Smooth muscle cell (in vitro differentiated cells): ENCODE measurements around the gene TES. TPM values are rescaled to one million over a fixed set of nuclear protein-coding genes. Genes with fewer than 3 reads are reported as not detected.
"Not testable (repeated sequence)": the region's sequence is repeated elsewhere in the genome, so short reads cannot be mapped to it uniquely, and the experiment has no call there.

ENCODE experiments used
- DNase-seq: peaks from one replicate; lab custom pipeline; 2025; ENCODE audit not compliant: unreplicated experiment; lab: John Stamatoyannopoulos, UW
- H2AFZ ChIP-seq: fragments of 200-600 bp; sonication (generic); 2 replicates; pipeline ENCODE4 v1.6.0; 2016; ENCODE audit warnings: antibody characterized with exemption, low read depth, mild to moderate bottlenecking
- H3F3A ChIP-seq: fragments of 200-600 bp; sonication (generic); 2 replicates; pipeline ENCODE4 v1.6.0; 2017; ENCODE audit warnings: antibody characterized with exemption, low read depth
- H3K27ac ChIP-seq: fragments of 200-600 bp; sonication (generic); 2 replicates; pipeline ENCODE4 v1.5.1; 2016; ENCODE audit warnings: low read depth, mild to moderate bottlenecking
- H3K27me3 ChIP-seq: fragments of 200-600 bp; sonication (generic); 2 replicates; pipeline ENCODE4 v1.6.1; 2016; ENCODE audit warnings: low read depth, mild to moderate bottlenecking
- H3K36me3 ChIP-seq: fragments of 200-600 bp; sonication (generic); 2 replicates; pipeline ENCODE4 v1.5.1; 2016; ENCODE audit warnings: low read depth
- H3K4me1 ChIP-seq: fragments of 200-600 bp; sonication (generic); 2 replicates; pipeline ENCODE4 v1.5.1; 2016; ENCODE audit warnings: low read depth
- H3K4me2 ChIP-seq: fragments of 200-600 bp; sonication (generic); 2 replicates; pipeline ENCODE4 v1.6.0; 2016; ENCODE audit warnings: mild to moderate bottlenecking
- H3K4me3 ChIP-seq: fragments of 200-600 bp; sonication (generic); 2 replicates; pipeline ENCODE4 v1.5.1; 2016; ENCODE audit warnings: mild to moderate bottlenecking
- H3K79me2 ChIP-seq: fragments of 200-600 bp; sonication (generic); 2 replicates; pipeline ENCODE4 v1.6.0; 2016; ENCODE audit warnings: low read depth, mild to moderate bottlenecking
- H3K9ac ChIP-seq: fragments of 200-600 bp; sonication (generic); 2 replicates; pipeline ENCODE4 v1.6.0; 2016; ENCODE audit warnings: low read depth
- H3K9me3 ChIP-seq: fragments of 200-600 bp; sonication (generic); replicated peaks from 2 replicates; pipeline ENCODE4 v1.5.1; 2016; ENCODE audit warnings: low read depth
- H4K20me1 ChIP-seq: fragments of 200-600 bp; sonication (generic); 2 replicates; pipeline ENCODE4 v1.6.0; 2016; ENCODE audit warnings: low read depth
- CTCF ChIP-seq: fragments of 200-600 bp; sonication (generic); IDR thresholded peaks from 2 replicates; pipeline ENCODE4 v1.5.1; 2017; ENCODE audit warnings: borderline replicate concordance, mild to moderate bottlenecking, antibody characterized with exemption; ENCODE audit not compliant: insufficient read depth, poor library complexity, severe bottlenecking
- WGBS: methylation state at CpG from one replicate; pipeline ENCODE4 v1.1.7; 2016; ENCODE audit warnings: low lambda C conversion rate; 5-methylcytosine and 5-hydroxymethylcytosine counted together
- polyA plus RNA-seq: library from polyadenylated mRNA; unstranded; fragments of >200 nt; fragmentation: Nextera tagmentation; extraction: Ambion mirVana; gene quantifications from 2 replicates; pipeline ENCODE4 v1.2.1, GENCODE V29; 2016
- total RNA-seq: library from RNA; depleted of rRNA; stranded (reverse); fragments of >200 nt; gene quantifications from 2 replicates; pipeline ENCODE4 v1.2.3, GENCODE V29; 2014

TES gene
- total and polyA plus RNA-seq, 2 experiments from 2014 or later, result 74.6 to 149 TPM

DNA sequence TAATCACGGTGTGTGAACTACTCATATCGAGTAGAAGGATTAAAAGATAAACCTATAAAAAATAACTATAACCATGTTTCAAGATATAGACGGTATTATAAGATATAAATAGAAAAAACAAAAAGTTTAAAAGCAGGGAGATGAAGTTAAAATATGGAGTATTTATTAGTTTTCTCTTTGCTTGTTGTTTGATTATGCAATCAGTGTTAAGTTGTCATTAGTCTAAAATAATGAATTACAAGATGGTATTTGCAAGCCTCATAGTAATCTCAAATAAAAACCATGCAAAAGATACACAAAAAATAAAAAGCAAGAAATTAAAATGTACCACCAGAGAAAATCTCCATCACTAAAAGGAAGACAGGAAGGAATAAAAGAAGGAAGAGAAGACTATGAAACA, 83.3 kb downstream of the TES start:
- Histone ChIP-seq H3K27me3 (no peaks in the 10 kb centered on the region), H3F3A (no peaks in the 10 kb centered on the region), H3K79me2 (no peaks in the 10 kb centered on the region), H3K4me3 (no peak overlapping the region), H3K9ac (no peak overlapping the region), H3K27ac (no peak overlapping the region), H4K20me1 (no peaks in the 10 kb centered on the region), H2AFZ (no peak overlapping the region), H3K9me3 (peaks cover 4% of the 10 kb centered on the region), H3K4me1 (no peaks in the 10 kb centered on the region), H3K36me3 (no peaks in the 10 kb centered on the region), H3K4me2 (no peak overlapping the region)
- WGBS, result 77% methylated on average over 3 of the region's 3 CpGs
- no peak for DNase-seq
- TF ChIP-seq CTCF, result no peak

DNA sequence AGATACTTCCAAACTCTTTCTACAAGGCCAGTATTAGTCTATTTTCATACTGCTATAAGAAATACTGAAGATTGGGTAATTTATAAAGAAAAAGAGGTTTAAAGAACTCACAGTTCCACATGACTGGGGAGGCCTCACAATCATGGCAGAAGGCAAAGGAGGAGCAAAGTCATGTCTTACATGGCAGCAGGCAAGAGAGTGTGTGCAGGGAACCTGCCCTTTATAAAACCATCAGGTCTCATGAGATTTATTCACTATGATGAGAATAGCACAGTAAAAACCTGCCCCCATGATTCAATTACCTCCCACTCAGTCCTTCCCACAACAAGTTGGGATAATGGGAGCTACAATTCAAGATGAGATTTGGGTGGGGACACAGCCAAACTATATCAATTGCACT, 85.6 kb downstream of the TES start:
- H3K4me1 ChIP-seq, H3K27me3 ChIP-seq: not testable (repeated sequence)

DNA sequence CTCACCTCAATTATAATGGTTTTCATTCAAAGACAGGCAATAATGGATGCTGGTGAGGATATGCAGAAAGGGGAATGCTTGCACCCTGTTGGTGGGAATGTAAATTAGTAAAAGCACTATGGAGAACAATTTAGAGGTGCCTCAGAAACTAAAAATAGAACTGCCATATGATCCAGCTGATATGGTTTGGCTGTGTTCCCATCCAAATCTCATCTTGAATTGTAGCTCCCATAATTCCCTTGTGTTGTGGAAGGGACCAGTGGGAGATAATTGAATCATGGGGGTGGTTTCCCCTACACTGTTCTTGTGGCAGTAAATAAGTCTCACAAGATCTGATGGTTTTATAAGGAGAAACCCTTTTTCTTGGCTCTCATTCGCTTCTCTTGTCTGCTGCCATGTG, 87.7 kb downstream of the TES start:
- H3K4me1 ChIP-seq, result no peaks in the 10 kb centered on the region
- H3F3A ChIP-seq, result no peaks in the 10 kb centered on the region
- no peak overlapping the region for H3K9ac ChIP-seq
- H3K4me2 ChIP-seq, result no peak overlapping the region
- no peak for DNase-seq
- H3K27ac ChIP-seq, result no peak overlapping the region
- H3K9me3 ChIP-seq, result peaks cover 4% of the 10 kb centered on the region
- H2AFZ ChIP-seq, result no peak overlapping the region
- TF ChIP-seq CTCF, result no peak
- WGBS, result 95% methylated on average over 1 of the region's 1 CpG
- no peaks in the 10 kb centered on the region for H3K27me3 ChIP-seq
- H4K20me1 ChIP-seq, result no peaks in the 10 kb centered on the region
- H3K36me3 ChIP-seq, result no peaks in the 10 kb centered on the region
- no peaks in the 10 kb centered on the region for H3K79me2 ChIP-seq
- H3K4me3 ChIP-seq, result no peak overlapping the region

More for the DNA sequence above, 85.6 kb downstream of the TES start:
- not testable (repeated sequence) for H3K27ac ChIP-seq, H3K4me2 ChIP-seq, H3K79me2 ChIP-seq, DNase-seq, H3K4me3 ChIP-seq, H2AFZ ChIP-seq, H3K9ac ChIP-seq, H3K36me3 ChIP-seq, H3K9me3 ChIP-seq, H3F3A ChIP-seq, H4K20me1 ChIP-seq

DNA sequence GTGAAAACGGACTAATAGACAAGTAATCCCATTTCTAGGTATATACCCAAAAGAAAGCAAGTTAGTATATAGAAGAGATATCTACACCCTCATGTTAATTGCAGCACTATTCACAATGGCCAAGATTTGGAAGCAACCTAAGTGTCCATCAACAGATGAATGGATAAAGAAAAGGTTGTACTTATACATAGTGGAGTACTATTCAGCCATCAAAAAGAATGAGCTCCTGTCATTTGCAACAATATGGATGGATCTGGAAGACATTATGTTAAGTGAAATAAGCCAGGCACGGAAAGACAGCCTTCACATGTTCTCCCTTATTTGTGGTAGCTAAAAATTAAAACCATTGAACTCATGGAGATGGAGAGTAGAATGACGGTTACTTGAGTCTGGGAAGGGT, 88.2 kb downstream of the TES start:
- Histone ChIP-seq H3F3A (no peaks in the 10 kb centered on the region), H3K4me3 (no peak overlapping the region), H3K36me3 (no peaks in the 10 kb centered on the region), H3K9me3 (peaks cover 4% of the 10 kb centered on the region), H3K4me1 (no peaks in the 10 kb centered on the region), H2AFZ (no peak overlapping the region), H3K4me2 (no peak overlapping the region), H3K27ac (no peak overlapping the region), H3K27me3 (no peaks in the 10 kb centered on the region), H4K20me1 (no peaks in the 10 kb centered on the region), H3K9ac (no peak overlapping the region), H3K79me2 (no peaks in the 10 kb centered on the region)
- 90% methylated on average over 3 of the region's 3 CpGs for WGBS
- no peak for DNase-seq
- no peak for TF ChIP-seq CTCF
